Prostate gland (tissue), 2 donors: ENCODE results near the gene AMOTL2. TPM values are rescaled to one million over a fixed set of nuclear protein-coding genes. Genes with fewer than 3 reads are reported as not detected.

Source experiments
- DNase-seq: peaks from one replicate; pipeline ENCODE4 v3.0.0-alpha.2; 2019; ENCODE audit warnings: low spot score
- H3K27ac ChIP-seq, 2 donors: fragments of 200-600 bp; sonication (generic); 2 replicates each; pipeline ENCODE4 v1.5.1; 2017 to 2019
- H3K27me3 ChIP-seq: fragments of 200-600 bp; sonication (generic); replicated peaks from 2 replicates; pipeline ENCODE4 v1.5.1; 2019; ENCODE audit not compliant: insufficient read depth
- H3K36me3 ChIP-seq, 2 donors: fragments of 200-600 bp; sonication (generic); 1 replicate in 1 of 2; 2 replicates in 1 of 2; pipeline versions ENCODE4 v1.5.1 to v1.8.1; 2017 to 2019
- H3K4me1 ChIP-seq: fragments of 200-600 bp; sonication (generic); replicated peaks from 2 replicates; pipeline ENCODE4 v1.5.1; 2019
- H3K4me3 ChIP-seq, 2 donors: fragments of 200-600 bp; sonication (generic); 2 replicates each; pipeline ENCODE4 v1.5.1; 2017 to 2019
- H3K9me3 ChIP-seq: fragments of 200-600 bp; sonication (generic); 2 replicates; pipeline ENCODE4 v1.5.1; 2017
- POLR2A ChIP-seq: fragments of 450-650 bp; IDR thresholded peaks from one replicate; pipeline ENCODE4 v1.6.1; 2016; ENCODE audit warnings: antibody characterized with exemption, mild to moderate bottlenecking
- POLR2AphosphoS5 ChIP-seq: sonication (generic); formaldehyde crosslinking; IDR thresholded peaks from one replicate; pipeline ENCODE4 v1.6.1; 2017; ENCODE audit warnings: antibody characterized with exemption
- WGBS: methylation state at CpG from one replicate; pipeline ENCODE4 v1.1.5; 2018; 5-methylcytosine and 5-hydroxymethylcytosine counted together
- intact Hi-C: fragments of 100-400 bp; cut with DNase I; formaldehyde crosslinking; loops from one replicate; pipeline ENCODE4 v1.14.2; 2022
- total RNA-seq, 2 donors: library from RNA; depleted of rRNA; stranded (reverse); fragments of >200 nt; gene quantifications; one replicate each; pipeline ENCODE4 v1.1.0, GENCODE V29; 2016
- TF ChIP-seq, protein P1 (sequence below), 4 experiments: fragments of 200-600 bp in 2 of 4; fragments of 450-650 bp in 2 of 4; sonication (generic) in 2 of 4; IDR thresholded peaks; 1 replicate in 3 of 4; 2 replicates in 1 of 4; pipeline ENCODE4 v1.5.1; 2016 to 2019; ENCODE audit warnings: antibody characterized with exemption in 4 of 4, mild to moderate bottlenecking in 2 of 4, moderate library complexity in 2 of 4

Gene AMOTL2
- total RNA-seq, 2 donors from 2014 or later, result 86.1 to 92.8 TPM

DNA sequence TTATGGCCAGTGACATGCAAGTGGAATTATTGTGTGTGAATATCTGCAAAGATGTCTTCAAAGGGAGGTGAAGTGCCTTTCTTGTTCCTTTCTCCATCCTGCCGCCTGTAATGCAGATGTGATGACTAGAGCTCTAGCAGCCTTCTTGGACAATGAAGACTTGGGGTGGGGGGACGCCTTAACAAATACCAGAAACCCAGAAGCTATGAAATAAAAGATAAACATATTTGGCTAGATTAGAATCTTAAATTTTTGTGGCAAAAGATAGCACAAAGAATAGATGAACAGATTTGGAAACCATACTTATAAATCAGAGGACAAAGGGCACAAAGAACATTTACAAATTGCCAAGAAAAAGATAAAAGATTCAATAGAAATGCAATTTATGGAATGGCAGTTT is 56.1 kb downstream of the AMOTL2 start:
- intact Hi-C loops, result no loop called here
- H3K36me3 ChIP-seq, result no peaks in the 10 kb centered on the region
- H3K4me3 ChIP-seq, result no peak overlapping the region
- no peak overlapping the region for H3K27ac ChIP-seq
- peaks cover 6% of the 10 kb centered on the region for H3K4me1 ChIP-seq
- WGBS, result 92% methylated on average over 2 of the region's 2 CpGs
- H3K9me3 ChIP-seq, result no peaks in the 10 kb centered on the region
- TF ChIP-seq, protein P1, sequence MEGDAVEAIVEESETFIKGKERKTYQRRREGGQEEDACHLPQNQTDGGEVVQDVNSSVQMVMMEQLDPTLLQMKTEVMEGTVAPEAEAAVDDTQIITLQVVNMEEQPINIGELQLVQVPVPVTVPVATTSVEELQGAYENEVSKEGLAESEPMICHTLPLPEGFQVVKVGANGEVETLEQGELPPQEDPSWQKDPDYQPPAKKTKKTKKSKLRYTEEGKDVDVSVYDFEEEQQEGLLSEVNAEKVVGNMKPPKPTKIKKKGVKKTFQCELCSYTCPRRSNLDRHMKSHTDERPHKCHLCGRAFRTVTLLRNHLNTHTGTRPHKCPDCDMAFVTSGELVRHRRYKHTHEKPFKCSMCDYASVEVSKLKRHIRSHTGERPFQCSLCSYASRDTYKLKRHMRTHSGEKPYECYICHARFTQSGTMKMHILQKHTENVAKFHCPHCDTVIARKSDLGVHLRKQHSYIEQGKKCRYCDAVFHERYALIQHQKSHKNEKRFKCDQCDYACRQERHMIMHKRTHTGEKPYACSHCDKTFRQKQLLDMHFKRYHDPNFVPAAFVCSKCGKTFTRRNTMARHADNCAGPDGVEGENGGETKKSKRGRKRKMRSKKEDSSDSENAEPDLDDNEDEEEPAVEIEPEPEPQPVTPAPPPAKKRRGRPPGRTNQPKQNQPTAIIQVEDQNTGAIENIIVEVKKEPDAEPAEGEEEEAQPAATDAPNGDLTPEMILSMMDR (IDR thresholded peaks at IDR 0.05), result no peak
- TF ChIP-seq POLR2A (no peak), POLR2AphosphoS5 (no peak)
- no peaks in the 10 kb centered on the region for H3K27me3 ChIP-seq
- no peak for DNase-seq

DNA sequence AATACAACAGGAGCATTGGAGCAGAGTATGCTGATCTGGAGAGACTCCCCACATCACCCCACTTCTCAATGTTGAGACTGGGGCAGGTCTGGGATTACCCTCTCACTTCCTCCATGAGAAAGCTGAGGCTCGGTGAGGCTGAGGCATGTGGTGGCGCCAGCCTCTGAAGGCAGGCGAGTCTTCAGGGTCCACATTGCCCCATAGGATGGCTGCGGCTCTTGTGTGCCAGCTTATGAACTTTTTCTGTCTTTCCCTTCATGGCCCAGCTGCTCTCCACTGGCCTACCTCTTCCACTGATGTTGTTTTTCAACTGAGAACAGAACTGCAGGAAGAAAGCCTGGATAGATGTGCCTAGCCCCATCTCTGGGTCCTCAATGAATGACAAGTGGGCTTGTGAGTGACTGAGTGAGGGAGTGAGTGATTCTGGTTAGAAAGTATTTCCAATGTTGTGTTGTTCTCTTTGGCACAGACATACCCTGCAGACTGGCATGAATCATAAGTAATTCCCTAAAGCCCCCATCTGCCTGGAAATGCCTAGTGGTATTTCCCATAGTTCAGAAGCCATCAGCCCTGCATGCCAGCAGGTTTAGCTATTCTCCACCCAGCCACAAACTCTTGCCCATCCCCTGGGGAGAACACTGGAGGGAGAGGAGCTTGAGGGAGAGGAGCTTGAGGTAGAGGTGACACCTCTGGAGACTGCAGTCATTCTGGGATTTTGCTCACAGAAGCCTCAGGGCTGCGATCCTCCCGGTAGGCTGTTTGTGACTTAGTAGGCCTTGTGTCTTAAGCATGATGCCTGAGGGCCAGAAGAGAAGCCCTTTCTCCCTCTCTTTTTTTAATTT is 56.9 kb downstream of the AMOTL2 start:
- Histone ChIP-seq H3K27me3 (no peaks in the 10 kb centered on the region), H3K9me3 (no peaks in the 10 kb centered on the region), H3K4me3 (no peak overlapping the region), H3K4me1 (peaks cover 6% of the 10 kb centered on the region), H3K36me3 (no peaks in the 10 kb centered on the region), H3K27ac (no peak overlapping the region)
- intact Hi-C loops, result no loop called here
- DNase-seq, result no peak
- no peak for TF ChIP-seq POLR2A
- no peak for TF ChIP-seq POLR2AphosphoS5
- TF ChIP-seq, protein P1 (IDR thresholded peaks at IDR 0.05), result no peak
- 93% methylated on average over 6 of the region's 6 CpGs for WGBS

DNA sequence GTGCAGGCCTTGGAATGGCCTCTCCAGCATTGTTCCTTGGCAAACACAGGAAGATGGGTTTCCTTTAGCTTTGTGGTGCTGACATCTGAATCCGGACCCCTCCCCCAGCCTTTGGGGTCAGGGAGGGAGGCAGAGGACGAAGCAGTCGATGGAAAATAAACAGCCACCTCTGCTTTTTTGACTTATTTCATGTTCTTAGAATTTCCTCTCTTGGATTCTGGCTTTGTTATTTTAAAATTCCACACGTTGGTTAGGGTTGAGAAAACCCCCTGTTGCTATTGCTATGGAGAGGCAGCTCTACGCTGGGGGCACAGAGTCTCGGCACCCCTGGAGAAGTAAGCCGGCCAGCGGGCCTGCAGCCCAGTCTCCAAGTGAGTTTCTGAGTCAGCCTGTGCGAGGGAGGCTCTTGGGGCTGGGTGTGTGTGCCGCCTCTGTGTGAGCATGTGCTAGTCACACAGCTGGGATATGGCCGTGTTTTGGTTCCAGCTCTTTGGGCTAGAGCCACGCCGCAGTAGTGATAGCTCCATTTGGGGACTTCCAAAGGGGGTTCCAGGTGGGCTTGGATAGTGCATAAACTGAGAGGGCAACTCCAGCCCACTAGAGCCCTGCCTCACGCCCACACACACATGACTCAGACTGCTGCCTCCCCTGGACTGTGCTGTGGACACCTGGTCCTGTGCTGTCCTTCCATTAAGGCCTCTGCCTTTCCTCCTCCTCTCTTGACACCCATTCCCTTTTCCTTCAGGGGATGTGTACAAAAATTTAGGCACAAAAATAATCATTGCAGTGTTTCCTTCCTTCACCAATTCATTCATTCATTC is 58.8 kb downstream of the AMOTL2 start:
- peak overlapping the region in 1 of 2 donors; percentile 3 for H3K27ac ChIP-seq
- intact Hi-C loops, result no loop called here
- H3K9me3 ChIP-seq, result no peaks in the 10 kb centered on the region
- TF ChIP-seq POLR2AphosphoS5 (no peak), POLR2A (no peak)
- TF ChIP-seq, protein P1 (IDR thresholded peaks at IDR 0.05), result no peak
- H3K36me3 ChIP-seq, result no peaks in the 10 kb centered on the region
- no peak overlapping the region for H3K4me3 ChIP-seq
- no peak for DNase-seq
- H3K27me3 ChIP-seq, result no peaks in the 10 kb centered on the region
- H3K4me1 ChIP-seq, result peaks cover 6% of the 10 kb centered on the region
- 69% methylated on average over 14 of the region's 14 CpGs for WGBS

DNA sequence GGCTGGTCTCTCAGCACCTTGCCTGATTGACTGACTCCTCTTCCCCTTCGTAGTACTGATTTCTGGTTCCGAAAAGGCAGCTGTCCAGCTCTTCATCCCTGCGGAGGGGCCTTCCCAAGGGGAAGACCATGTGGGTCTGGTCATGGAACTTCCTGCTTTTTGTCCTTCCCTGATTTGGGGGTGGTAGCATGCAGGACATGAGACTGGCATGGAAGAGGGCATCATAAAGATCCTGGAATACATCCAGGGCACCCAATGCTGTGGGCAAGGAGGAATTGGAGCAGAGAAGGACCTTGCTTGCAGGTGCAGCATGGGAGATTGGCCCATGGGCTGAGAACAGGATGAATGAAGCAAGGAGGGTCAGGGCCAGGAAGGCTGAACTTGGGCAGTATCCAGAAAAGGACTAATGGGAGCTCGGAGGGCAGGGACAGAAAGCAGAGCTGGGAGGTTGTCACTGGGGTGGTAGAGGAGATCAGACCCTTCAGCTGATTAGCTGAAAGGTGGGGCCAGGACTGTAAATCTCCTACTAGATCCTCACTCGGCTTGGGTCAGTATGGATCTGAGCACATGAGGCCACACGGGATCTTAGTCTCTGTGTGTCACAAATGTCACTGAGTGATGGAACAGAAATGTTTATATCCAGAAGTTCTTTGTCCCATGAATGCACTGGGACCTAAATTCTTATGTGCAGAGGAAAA is 59.5 kb downstream of the AMOTL2 start:
- H3K4me1 ChIP-seq, result peaks cover 6% of the 10 kb centered on the region
- TF ChIP-seq, protein P1 (IDR thresholded peaks at IDR 0.05), result no peak
- no peak for TF ChIP-seq POLR2AphosphoS5
- TF ChIP-seq POLR2A, result no peak
- WGBS, result 77% methylated on average over 6 of the region's 6 CpGs
- intact Hi-C loops, result no loop called here
- H3K9me3 ChIP-seq, result no peaks in the 10 kb centered on the region
- no peaks in the 10 kb centered on the region for H3K36me3 ChIP-seq
- DNase-seq, result no peak
- H3K27ac ChIP-seq, result peak overlapping the region; percentile 53 to 85
- H3K4me3 ChIP-seq, result no peak overlapping the region
- no peaks in the 10 kb centered on the region for H3K27me3 ChIP-seq
